Measurements from ENCODE around the gene OTUB2. TPM values are rescaled to one million over a fixed set of nuclear protein-coding genes. Genes with fewer than 3 reads are reported as not detected.

OTUB2 gene
- total and polyA plus RNA-seq, 2 of the 8 experiments (the other 6 are each of a cell fraction or from before 2014, with no cell fraction given): 2.2 to 4.2 TPM

DNA sequence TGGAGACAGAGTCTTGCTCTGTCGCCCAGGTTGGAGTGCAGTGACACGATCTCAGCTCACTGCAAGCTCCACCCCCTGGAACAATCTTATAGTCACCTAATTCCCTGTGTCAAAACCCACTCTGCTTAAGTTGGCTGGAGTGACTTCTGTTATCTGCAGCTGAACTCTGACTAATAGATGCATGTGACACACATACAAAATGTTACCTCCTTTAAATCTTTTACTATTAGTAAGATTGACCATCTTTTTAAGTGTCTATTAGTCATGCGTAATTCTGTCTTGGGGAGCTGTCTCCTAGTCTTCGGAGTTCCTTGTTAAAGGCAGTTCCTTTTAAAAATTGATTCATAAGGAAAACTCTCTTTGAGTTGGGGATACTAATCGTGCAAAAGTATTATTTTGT, 62.4 kb downstream of the OTUB2 start:
- Histone ChIP-seq H2AK5ac (ENCODE audit: low read depth, low read length) (no peak overlapping the region), H3K18ac (ENCODE audit: extremely low read depth, low read length) (no peak overlapping the region), H2BK15ac (ENCODE audit: low read length) (no peak overlapping the region), H2BK12ac (ENCODE audit: low read depth, low read length) (no peak overlapping the region), H3K9me3 (ENCODE audit: insufficient read depth in 2 of 2, low read depth in 1 of 2, low read length in 1 of 2) (no peaks in the 10 kb centered on the region), H2BK120ac (replicated peaks; ENCODE audit: low read depth, low read length) (no peak overlapping the region), H3K79me1 (ENCODE audit: low read depth, low read length) (no peaks in the 10 kb centered on the region), H2AFZ (ENCODE audit: low read length) (no peak overlapping the region), H3K27ac (ENCODE audit: low read depth, low read length) (no peak overlapping the region), H3K14ac (ENCODE audit: insufficient read length) (no peak overlapping the region), H4K5ac (ENCODE audit: insufficient read length, low read depth, low read length) (no peak overlapping the region), H3K4me3 (ENCODE audit: extremely low read depth in 1 of 4, insufficient read depth in 2 of 4, low read depth in 3 of 4, low read length in 4 of 4) (no peak overlapping the region), H3K4me1 (replicated peaks in 1 of 4; ENCODE audit: control insufficient read depth in 3 of 4, insufficient read depth in 4 of 4, low read length in 3 of 4) (no peaks in the 10 kb centered on the region), H2BK5ac (ENCODE audit: low read depth, low read length) (no peak overlapping the region), H3K4me2 (ENCODE audit: insufficient read depth in 1 of 2, low read depth in 2 of 2, low read length in 2 of 2) (no peak overlapping the region), H3K4ac (replicated peaks; ENCODE audit: insufficient read length, low read depth, low read length) (no peak overlapping the region), H2BK20ac (ENCODE audit: low read length) (no peak overlapping the region), H3K23me2 (ENCODE audit: low read depth, low read length) (no peaks in the 10 kb centered on the region), H3K56ac (replicated peaks; ENCODE audit: insufficient read length, low read depth, low read length) (no peak overlapping the region), H3K9ac (replicated peaks in 1 of 4; ENCODE audit: extremely low read depth in 1 of 4, low read depth in 3 of 4, low read length in 3 of 4) (no peak overlapping the region), H4K91ac (replicated peaks; ENCODE audit: insufficient read length, low read length) (no peak overlapping the region), H4K20me1 (replicated peaks in 1 of 2; ENCODE audit: control insufficient read depth in 1 of 2, insufficient read depth in 2 of 2, low read length in 2 of 2) (no peaks in the 10 kb centered on the region), H3K23ac (ENCODE audit: insufficient read length) (no peak overlapping the region), H3K27me3 (replicated peaks in 1 of 4; ENCODE audit: control insufficient read depth in 3 of 4, extremely low read depth in 1 of 4, insufficient read depth in 3 of 4, low read length in 3 of 4) (no peaks in the 10 kb centered on the region), H3K79me2 (ENCODE audit: control insufficient read depth in 1 of 2, insufficient read depth in 2 of 2, low read length in 2 of 2) (no peaks in the 10 kb centered on the region), H4K8ac (ENCODE audit: extremely low read depth, insufficient read depth, low read length) (no peak overlapping the region), H3K36me3 (ENCODE audit: control insufficient read depth in 2 of 4, insufficient read depth in 4 of 4, low read length in 3 of 4) (no peaks in the 10 kb centered on the region)
- TF ChIP-seq POLR2AphosphoS5 (IDR thresholded peaks at IDR 0.05; ENCODE audit: low read depth, low read length) (no peak), JUND (IDR thresholded peaks at IDR 0.05; ENCODE audit: low read length) (no peak), SAP30 (IDR thresholded peaks at IDR 0.05; ENCODE audit: insufficient read depth, insufficient replicate concordance, low read length) (no peak), SRF (IDR thresholded peaks at IDR 0.05; ENCODE audit: low read depth, low read length) (no peak), SP4 (IDR thresholded peaks at IDR 0.05; ENCODE audit: low read length) (no peak), SP2 (IDR thresholded peaks at IDR 0.05; ENCODE audit: low read length) (no peak), YY1 (IDR thresholded peaks at IDR 0.05; ENCODE audit: low read depth, low read length) (no peak), BACH1 (IDR thresholded peaks at IDR 0.05; ENCODE audit: low read length) (no peak), CBX5 (IDR thresholded peaks at IDR 0.05; ENCODE audit: low read depth, low read length) (no peak), SIRT6 (IDR thresholded peaks at IDR 0.05; ENCODE audit: low read length) (no peak)
- FAIRE-seq: no peak
- DNase-seq (ENCODE audit: low read depth in 1 of 2, low spot score in 2 of 2): no peak
- ChIA-PET CTCF (ENCODE audit: partially characterized antibody) (interaction anchor here (1.1 to 1.4 kb wide), 2 partner anchors 16 to 55 kb away, joined by 4 to 5 read pairs; no protein-coding TSS in a partner anchor), POLR2A (ENCODE audit: partially characterized antibody) (no interaction called here)
- 85% methylated on average over 4 of the region's 5 CpGs; no CpG with 5 or more reads in 1 of the 2 experiments for WGBS, 2 experiments (ENCODE audit: extremely low coverage in 1 of 2, insufficient coverage in 1 of 2, insufficient read length in 1 of 2, insufficient replicate concordance in 2 of 2, low coverage in 1 of 2, low lambda C conversion rate in 2 of 2, missing lambda C conversion rate in 1 of 2)

Data from H1 (cell line).